Adrenal gland (tissue), 12 donors: Measurements from ENCODE around the gene MYO1E. TPM values are rescaled to one million over a fixed set of nuclear protein-coding genes. Genes with fewer than 3 reads are reported as not detected.

ENCODE experiments used
- DNase-seq, 7 donors: peaks; one replicate each; pipeline ENCODE4 v3.0.0-alpha.2; 2019 to 2020
- H3K27ac ChIP-seq, 5 donors: fragments of 200-600 bp; sonication (generic) in 4 of 5; 1 replicate in 3 of 5; 2 replicates in 2 of 5; pipeline versions ENCODE4 v1.5.1 to v1.8.0; 2016 to 2020; ENCODE audit warnings: mild to moderate bottlenecking in 1 of 5
- H3K27me3 ChIP-seq: fragments of 200-600 bp; 2 replicates; pipeline ENCODE4 v1.8.0; 2021
- H3K36me3 ChIP-seq, 2 donors: fragments of 200-600 bp; replicated peaks in 1 of 2; 1 replicate in 1 of 2; 2 replicates in 1 of 2; pipeline versions ENCODE4 v1.5.1 to v1.8.0; 2018 to 2022
- H3K4me1 ChIP-seq, 2 donors: fragments of 200-600 bp; replicated peaks in 1 of 2; 1 replicate in 1 of 2; 2 replicates in 1 of 2; pipeline versions ENCODE4 v1.5.1 to v1.8.0; 2018 to 2021
- H3K4me3 ChIP-seq, 4 donors: fragments of 200-600 bp; sonication (generic) in 3 of 4; one replicate each; pipeline ENCODE4 v1.5.1; 2016 to 2018
- H3K9me3 ChIP-seq, 3 donors: fragments of 200-600 bp; sonication (generic) in 1 of 3; replicated peaks in 1 of 3; 1 replicate in 2 of 3; 2 replicates in 1 of 3; pipeline versions ENCODE4 v1.5.1 to v1.8.0; 2016 to 2021
- POLR2A ChIP-seq, 2 donors: fragments of 450-650 bp; IDR thresholded peaks; one replicate each; pipeline ENCODE4 v1.6.1; 2017; ENCODE audit warnings: antibody characterized with exemption in 2 of 2, mild to moderate bottlenecking in 2 of 2, moderate library complexity in 1 of 2
- WGBS, 4 donors: extraction: QIAGEN DNeasy Blood & Tissue Kit in 2 of 4; methylation state at CpG; one replicate each; pipeline versions ENCODE4 v1.1.5 to v1.1.7; 2013 to 2017; 5-methylcytosine and 5-hydroxymethylcytosine counted together
- intact Hi-C, 2 donors: fragments of 100-400 bp; cut with DNase I; formaldehyde crosslinking; loops; one replicate each; pipeline versions ENCODE4 v1.14.1 to v1.15.0; 2022 to 2023
- polyA plus RNA-seq, 3 donors: library from polyadenylated mRNA; stranded (reverse); fragments of 200-250 nt in 2 of 3; fragments of 350-450 nt in 1 of 3; fragmentation: Illumina TruSeq in 1 of 3; extraction: RNeasy Lipid Tissue Mini Kit (QIAGEN cat#74804) in 1 of 3; gene quantifications; one replicate each; pipeline ENCODE4 v1.2.3, GENCODE V29; 2013 to 2014
- total RNA-seq, 9 donors: library from RNA; depleted of rRNA in 4 of 9; stranded (reverse); fragments of >200 nt in 4 of 9; fragments of 120-200 nt in 1 of 9; fragmentation: NEBNext Ultra II Directional in 1 of 9; extraction: Animal tissue kit (Norgen Biotek cat#: 25700) in 1 of 9; gene quantifications; one replicate each; pipeline versions ENCODE4 v1.1.0 to v1.2.4, GENCODE V29; 2013 to 2023
- TF ChIP-seq, protein P1 (sequence below), 6 experiments: fragments of 450-650 bp in 4 of 6; fragments of 200-600 bp in 2 of 6; sonication (generic) in 1 of 6; IDR thresholded peaks; 1 replicate in 5 of 6; 2 replicates in 1 of 6; pipeline versions ENCODE4 v1.5.1 to v1.8.0; 2016 to 2021; ENCODE audit warnings: antibody characterized with exemption in 6 of 6, mild to moderate bottlenecking in 2 of 6, moderate library complexity in 1 of 6
- donor health status: healthy with polysubstance abuse.
- donor health status: Bipolar disorder and iron deficiency.
- donor health status: DM: yes; HTN: yes; CAD: no.
- donor health status: DM: no; HTN: no; CAD: no.
- donor health status: DM: no; HTN: no; CAD: no.
- donor health status: DM: yes; HTN: yes; CAD: no.

Gene MYO1E
- total and polyA plus RNA-seq, 12 donors = 11.9 to 50.8 (median 26.0) TPM

- no peak overlapping the region for H3K27ac ChIP-seq
- H3K9me3 ChIP-seq = no peaks in the 10 kb centered on the region
- TF ChIP-seq POLR2A (IDR thresholded peaks at IDR 0.05) = no peak
- TF ChIP-seq, protein P1, sequence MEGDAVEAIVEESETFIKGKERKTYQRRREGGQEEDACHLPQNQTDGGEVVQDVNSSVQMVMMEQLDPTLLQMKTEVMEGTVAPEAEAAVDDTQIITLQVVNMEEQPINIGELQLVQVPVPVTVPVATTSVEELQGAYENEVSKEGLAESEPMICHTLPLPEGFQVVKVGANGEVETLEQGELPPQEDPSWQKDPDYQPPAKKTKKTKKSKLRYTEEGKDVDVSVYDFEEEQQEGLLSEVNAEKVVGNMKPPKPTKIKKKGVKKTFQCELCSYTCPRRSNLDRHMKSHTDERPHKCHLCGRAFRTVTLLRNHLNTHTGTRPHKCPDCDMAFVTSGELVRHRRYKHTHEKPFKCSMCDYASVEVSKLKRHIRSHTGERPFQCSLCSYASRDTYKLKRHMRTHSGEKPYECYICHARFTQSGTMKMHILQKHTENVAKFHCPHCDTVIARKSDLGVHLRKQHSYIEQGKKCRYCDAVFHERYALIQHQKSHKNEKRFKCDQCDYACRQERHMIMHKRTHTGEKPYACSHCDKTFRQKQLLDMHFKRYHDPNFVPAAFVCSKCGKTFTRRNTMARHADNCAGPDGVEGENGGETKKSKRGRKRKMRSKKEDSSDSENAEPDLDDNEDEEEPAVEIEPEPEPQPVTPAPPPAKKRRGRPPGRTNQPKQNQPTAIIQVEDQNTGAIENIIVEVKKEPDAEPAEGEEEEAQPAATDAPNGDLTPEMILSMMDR (IDR thresholded peaks at IDR 0.05) = no peak
- peaks cover 0 to 11% of the 10 kb centered on the region in 2 donors for H3K4me1 ChIP-seq
- intact Hi-C loops = no loop called here
- no peaks in the 10 kb centered on the region for H3K27me3 ChIP-seq
- DNase-seq = peak in 6 of 7 donors; percentile 16 to 59 (median 32)
- 69 to 81% (median 79%) methylated on average over 7 of the region's 7 CpGs for WGBS, 4 donors
- H3K4me3 ChIP-seq = no peak overlapping the region
- H3K36me3 ChIP-seq = no peaks in the 10 kb centered on the region
These were observed 148.2 kb downstream of the MYO1E start for GRCh38 chr15:59224474-59224873.

GRCh38 chr15:59223736-59224135 is 148.9 kb downstream of the MYO1E start:
- 75 to 93% (median 86%) methylated on average over 3 of the region's 3 CpGs for WGBS, 4 donors
- Histone ChIP-seq H3K27ac (no peak overlapping the region), H3K4me3 (no peak overlapping the region), H3K27me3 (no peaks in the 10 kb centered on the region), H3K36me3 (no peaks in the 10 kb centered on the region), H3K4me1 (peaks cover 0 to 11% of the 10 kb centered on the region in 2 donors), H3K9me3 (no peaks in the 10 kb centered on the region)
- TF ChIP-seq, protein P1 (IDR thresholded peaks at IDR 0.05) = no peak
- no peak for TF ChIP-seq POLR2A (IDR thresholded peaks at IDR 0.05)
- intact Hi-C loops = no loop called here
- DNase-seq = peak in 1 of 7 donors; percentile 53

DNA sequence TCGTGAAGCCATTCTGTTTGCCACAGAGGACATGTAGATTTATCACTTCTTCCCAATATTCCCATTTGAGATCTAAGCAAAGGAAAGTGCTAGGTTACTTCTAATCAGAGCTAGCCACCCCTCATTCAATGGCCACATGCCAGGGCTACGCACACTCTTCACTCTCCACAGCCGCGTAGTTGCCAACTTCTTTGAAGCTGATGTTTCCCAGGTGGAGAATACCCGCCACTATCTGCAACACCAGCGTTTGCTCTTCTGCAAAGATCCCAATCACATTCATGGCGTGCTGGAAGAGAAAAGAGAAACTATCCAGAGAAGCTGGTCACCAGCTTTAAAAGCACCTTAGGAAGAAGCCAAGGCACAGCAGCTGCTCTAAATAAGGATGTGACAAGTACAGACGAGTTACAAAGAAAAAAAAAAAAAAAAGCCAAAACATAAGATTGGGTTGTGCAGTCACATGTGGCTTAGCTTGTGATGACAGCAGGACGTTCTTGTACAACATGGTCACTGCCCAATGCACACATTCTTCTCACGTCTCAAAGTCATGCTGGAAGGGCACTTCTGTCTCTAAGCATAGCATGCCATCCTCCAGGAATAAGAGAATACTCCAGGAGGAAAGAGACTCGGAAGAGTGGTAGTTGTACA is 149.6 kb downstream of the MYO1E start:
- no peaks in the 10 kb centered on the region for H3K36me3 ChIP-seq
- no peak overlapping the region for H3K4me3 ChIP-seq
- H3K9me3 ChIP-seq = no peaks in the 10 kb centered on the region
- H3K4me1 ChIP-seq = peaks cover 0 to 11% of the 10 kb centered on the region in 2 donors
- intact Hi-C loops = no loop called here
- H3K27me3 ChIP-seq = no peaks in the 10 kb centered on the region
- no peak for DNase-seq
- peak overlapping the region in 1 of 5 donors; percentile 37 for H3K27ac ChIP-seq
- TF ChIP-seq, protein P1 (IDR thresholded peaks at IDR 0.05) = no peak
- TF ChIP-seq POLR2A (IDR thresholded peaks at IDR 0.05) = no peak
- WGBS, 4 donors = 80 to 94% (median 85%) methylated on average over 11 of the region's 11 CpGs

DNA sequence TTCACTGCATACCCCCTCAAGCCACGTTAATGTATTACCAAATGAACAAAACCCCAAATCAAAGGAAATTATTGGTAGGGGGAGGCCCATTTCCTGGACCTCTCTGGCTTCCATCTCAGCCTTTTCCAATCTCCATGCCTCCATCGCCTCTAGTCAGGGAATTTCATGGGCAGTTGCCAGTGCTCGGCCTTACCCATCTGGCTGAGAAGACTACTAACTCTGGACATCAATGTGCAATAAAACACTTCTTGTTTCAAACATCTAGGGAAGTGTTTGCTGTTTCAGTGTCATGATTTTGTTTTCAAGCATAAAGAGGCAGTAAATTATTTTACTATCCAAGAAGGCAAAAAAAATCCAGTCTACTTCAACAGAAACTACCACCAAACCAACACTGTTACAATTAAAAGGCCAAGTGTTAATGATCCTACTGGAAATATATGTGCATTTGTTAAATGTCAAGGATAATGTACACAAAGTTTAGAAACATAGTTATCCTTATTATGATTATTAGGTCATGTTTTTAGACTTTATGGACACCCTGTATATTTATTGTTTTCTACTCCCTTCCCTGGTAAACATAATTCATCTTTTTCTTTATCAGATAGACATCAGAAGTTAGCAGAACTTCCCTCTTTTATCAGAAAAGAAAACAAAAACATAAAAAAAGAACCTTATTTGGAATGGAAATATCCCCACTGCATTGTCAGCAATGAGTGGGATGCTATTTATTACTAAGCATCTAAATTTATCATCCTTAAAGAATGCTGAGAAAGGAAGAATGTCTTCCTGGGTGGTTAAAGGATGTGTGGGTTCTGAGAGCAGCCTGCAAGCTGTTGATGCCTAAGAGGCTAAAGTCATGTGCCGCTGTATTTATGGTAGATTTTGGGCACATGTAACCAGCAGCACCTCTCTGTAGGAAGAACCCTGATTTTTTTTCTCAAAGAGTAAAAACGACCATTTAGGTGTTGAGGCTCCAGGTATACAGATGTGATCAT is 150.9 kb downstream of the MYO1E start:
- Histone ChIP-seq H3K27ac (peak overlapping the region in 2 of 5 donors; percentile 37 to 38), H3K9me3 (no peaks in the 10 kb centered on the region), H3K4me3 (no peak overlapping the region), H3K36me3 (no peaks in the 10 kb centered on the region), H3K4me1 (peaks cover 0 to 11% of the 10 kb centered on the region in 2 donors), H3K27me3 (no peaks in the 10 kb centered on the region)
- TF ChIP-seq POLR2A (IDR thresholded peaks at IDR 0.05) = no peak
- TF ChIP-seq, protein P1 (IDR thresholded peaks at IDR 0.05) = no peak
- 60 to 76% (median 73%) methylated on average over 5 of the region's 5 CpGs for WGBS, 4 donors
- no peak for DNase-seq
- intact Hi-C loops = no loop called here
